ENCODE results near the gene FCER2.

The FCER2 gene

DNA sequence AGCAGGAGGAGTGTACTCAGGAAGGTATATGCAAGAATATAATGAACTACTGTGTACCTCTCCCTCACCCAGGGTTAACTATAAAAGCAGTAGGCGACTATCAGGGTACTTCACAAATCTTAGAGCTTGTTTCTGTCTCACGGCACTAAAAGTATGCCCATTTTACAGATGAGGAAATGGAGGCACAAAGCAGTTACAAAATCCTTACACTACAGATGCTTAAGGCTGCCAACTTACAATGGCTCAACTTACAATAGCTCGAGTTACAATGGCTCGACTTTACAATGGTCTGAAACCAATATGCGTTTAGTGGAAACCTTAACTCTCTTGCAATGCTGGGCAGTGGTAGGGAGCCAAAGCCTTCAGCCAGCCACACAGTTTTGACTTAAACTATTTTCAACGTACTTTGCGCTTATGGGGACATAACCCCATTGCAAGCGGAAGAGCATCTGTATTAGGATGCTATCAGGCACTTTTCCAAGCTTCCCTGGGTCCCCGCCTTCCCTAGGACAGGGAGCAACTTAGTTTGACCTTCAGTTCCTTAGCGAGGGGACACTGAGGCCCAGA is 4.1 kb downstream of the FCER2 start:
- Mint-ChIP-seq H3K4me1 (peaks cover 21% of the 10 kb centered on the region), H3K36me3 (no peaks in the 10 kb centered on the region), H3K9me3 (no peaks in the 10 kb centered on the region), H3K4me3 (no peak overlapping the region), H3K27ac (no peak overlapping the region), H3K27me3 (no peaks in the 10 kb centered on the region)

DNA sequence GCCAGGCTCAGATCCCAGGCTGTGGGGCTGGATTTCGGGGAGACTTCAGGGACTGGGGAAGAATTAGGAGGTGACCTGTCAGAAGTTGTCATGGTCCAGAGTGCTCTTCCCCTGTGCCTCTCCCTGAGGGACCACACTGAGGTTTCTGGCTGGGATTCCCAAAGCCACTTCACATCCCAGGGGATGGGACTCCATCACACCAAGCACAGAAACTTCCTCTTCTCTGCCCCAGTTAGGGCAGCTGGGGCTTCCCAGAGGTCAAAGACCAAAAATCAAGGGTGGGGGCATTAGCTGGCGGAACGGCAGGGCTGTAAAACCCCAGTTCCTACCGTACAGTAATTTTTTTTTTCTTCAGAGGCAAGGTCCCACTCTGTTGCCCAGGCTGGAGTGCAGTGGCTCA is 7.4 kb downstream of the FCER2 start:
- Mint-ChIP-seq H3K36me3 (no peaks in the 10 kb centered on the region), H3K4me3 (no peak overlapping the region), H3K27ac (no peak overlapping the region), H3K4me1 (peaks cover 8% of the 10 kb centered on the region), H3K27me3 (no peaks in the 10 kb centered on the region), H3K9me3 (no peaks in the 10 kb centered on the region)

DNA sequence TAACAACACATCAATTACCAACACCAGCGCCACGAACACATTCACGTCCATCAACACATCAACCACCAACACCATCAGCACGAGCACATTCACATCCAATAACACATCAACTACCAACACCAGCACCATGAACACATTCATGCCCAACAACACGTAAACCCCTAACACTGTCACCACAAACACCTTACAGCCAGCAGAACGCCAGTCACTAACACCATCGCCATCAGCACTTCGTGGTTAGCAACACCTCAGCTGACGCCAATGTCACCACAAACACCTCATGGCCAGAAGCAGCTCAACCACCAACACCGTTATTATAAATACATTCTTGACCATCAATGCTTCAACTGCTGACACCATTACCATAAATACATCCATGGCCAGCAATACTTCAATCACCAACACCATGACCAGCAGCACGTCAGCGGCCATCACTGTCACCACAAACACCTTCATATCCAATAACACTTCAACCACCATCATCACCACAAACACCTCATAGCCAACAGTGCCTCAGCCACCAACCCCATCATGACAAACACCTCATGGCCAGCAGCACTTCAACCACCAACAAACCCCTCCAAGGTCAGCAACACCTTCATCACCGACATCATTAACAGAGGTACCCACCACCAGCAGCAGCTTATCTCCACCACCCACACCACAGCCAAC is 9.4 kb downstream of the FCER2 start:
- Mint-ChIP-seq H3K9me3 (no peaks in the 10 kb centered on the region), H3K4me1 (no peaks in the 10 kb centered on the region), H3K27me3 (no peaks in the 10 kb centered on the region), H3K27ac (no peak overlapping the region), H3K36me3 (no peaks in the 10 kb centered on the region), H3K4me3 (no peak overlapping the region)

DNA sequence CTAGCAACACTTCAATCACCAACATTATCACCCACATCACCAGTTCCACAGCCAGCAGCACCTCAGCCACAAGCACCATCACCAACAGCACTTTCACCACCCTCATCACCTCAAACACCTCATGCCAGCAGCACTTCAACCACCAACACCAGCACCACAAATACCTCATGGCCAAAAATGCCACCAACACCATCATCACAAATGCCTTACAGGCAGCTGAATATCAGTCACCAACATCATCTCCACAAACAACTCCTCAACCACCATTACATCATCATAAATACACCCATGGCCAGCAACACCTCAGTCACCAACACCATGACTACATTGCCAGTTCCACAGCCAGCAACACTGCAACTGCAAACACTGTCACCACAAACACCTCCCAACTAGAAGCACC is 10.4 kb downstream of the FCER2 start:
- no peak overlapping the region for H3K27ac Mint-ChIP-seq
- no peaks in the 10 kb centered on the region for H3K36me3 Mint-ChIP-seq
- no peaks in the 10 kb centered on the region for H3K9me3 Mint-ChIP-seq
- H3K4me1 Mint-ChIP-seq = no peaks in the 10 kb centered on the region
- no peak overlapping the region for H3K4me3 Mint-ChIP-seq
- H3K27me3 Mint-ChIP-seq = no peaks in the 10 kb centered on the region

DNA sequence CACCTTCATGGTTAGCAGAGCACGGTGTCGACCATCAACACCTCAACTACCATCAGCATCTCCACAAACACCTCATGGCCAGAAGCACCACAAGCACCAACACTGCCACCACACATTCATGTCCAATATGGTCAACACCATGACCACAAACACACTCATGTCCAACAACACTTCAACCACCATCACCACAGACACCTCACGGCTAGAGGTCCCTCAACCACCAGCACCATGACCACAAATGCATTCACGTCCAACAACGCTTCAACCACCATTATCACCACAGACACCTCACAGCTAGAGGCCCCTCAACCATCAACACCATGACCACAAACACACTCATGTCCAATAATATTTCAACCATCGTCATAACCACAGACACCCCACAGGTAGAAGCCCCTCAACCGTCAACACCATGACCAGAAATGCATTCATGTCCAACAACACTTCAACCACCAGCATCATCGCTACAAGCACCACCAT is 11.1 kb downstream of the FCER2 start:
- Mint-ChIP-seq H3K9me3 (no peaks in the 10 kb centered on the region), H3K27ac (no peak overlapping the region), H3K4me3 (no peak overlapping the region), H3K4me1 (peaks cover 3% of the 10 kb centered on the region), H3K36me3 (no peaks in the 10 kb centered on the region), H3K27me3 (no peaks in the 10 kb centered on the region)

GRCh38 chr19:7689165-7689564 is 12.8 kb downstream of the FCER2 start:
- Mint-ChIP-seq H3K27me3 (no peaks in the 10 kb centered on the region), H3K9me3 (no peaks in the 10 kb centered on the region), H3K4me3 (no peak overlapping the region), H3K36me3 (no peaks in the 10 kb centered on the region), H3K27ac (no peak overlapping the region), H3K4me1 (peaks cover 8% of the 10 kb centered on the region)

- Mint-ChIP-seq H3K4me3 (no peak overlapping the region), H3K9me3 (no peaks in the 10 kb centered on the region), H3K27ac (no peak overlapping the region), H3K36me3 (no peaks in the 10 kb centered on the region), H3K27me3 (no peaks in the 10 kb centered on the region), H3K4me1 (peaks cover 12% of the 10 kb centered on the region)
These were observed 14.8 kb downstream of the FCER2 start for GRCh38 chr19:7687177-7687576.

GRCh38 chr19:7685546-7686445 is 16.1 kb downstream of the FCER2 start:
- Mint-ChIP-seq H3K27ac (no peak overlapping the region), H3K9me3 (no peaks in the 10 kb centered on the region), H3K4me3 (no peak overlapping the region), H3K4me1 (peaks cover 17% of the 10 kb centered on the region), H3K36me3 (no peaks in the 10 kb centered on the region), H3K27me3 (no peaks in the 10 kb centered on the region)

DNA sequence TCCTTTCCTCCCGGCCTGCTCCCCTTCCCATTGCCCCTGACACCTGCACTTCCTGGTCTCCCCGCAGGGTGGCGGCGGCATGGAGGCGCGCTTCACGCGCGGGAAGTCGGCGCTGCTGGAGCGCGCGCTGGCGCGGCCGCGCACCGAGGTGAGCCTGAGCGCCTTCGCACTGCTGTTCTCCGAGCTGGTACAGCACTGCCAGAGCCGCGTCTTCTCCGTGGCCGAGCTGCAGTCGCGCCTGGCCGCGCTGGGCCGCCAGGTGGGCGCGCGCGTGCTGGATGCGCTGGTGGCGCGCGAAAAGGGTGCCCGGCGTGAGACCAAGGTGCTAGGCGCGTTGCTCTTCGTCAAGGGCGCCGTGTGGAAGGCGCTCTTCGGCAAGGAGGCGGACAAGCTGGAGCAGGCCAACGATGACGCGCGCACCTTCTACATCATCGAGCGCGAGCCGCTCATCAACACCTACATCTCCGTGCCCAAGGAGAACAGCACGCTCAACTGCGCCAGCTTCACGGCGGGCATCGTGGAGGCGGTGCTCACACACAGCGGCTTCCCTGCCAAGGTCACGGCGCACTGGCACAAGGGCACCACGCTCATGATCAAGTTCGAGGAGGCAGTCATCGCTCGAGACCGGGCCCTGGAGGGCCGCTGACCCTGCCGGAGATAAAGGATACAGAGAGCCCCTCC is 19.6 kb downstream of the FCER2 start:
- Mint-ChIP-seq H3K36me3 (no peaks in the 10 kb centered on the region), H3K4me1 (peaks cover 43% of the 10 kb centered on the region), H3K9me3 (no peaks in the 10 kb centered on the region), H3K27me3 (peaks cover 3% of the 10 kb centered on the region), H3K27ac (no peak overlapping the region), H3K4me3 (peak overlapping the region; percentile 90)

GRCh38 chr19:7681340-7682174 is 20.4 kb downstream of the FCER2 start:
- Mint-ChIP-seq H3K27ac (peak overlapping the region; percentile 93), H3K4me1 (peaks cover 50% of the 10 kb centered on the region), H3K27me3 (peaks cover 4% of the 10 kb centered on the region), H3K36me3 (no peaks in the 10 kb centered on the region), H3K4me3 (peak overlapping the region; percentile 90), H3K9me3 (no peaks in the 10 kb centered on the region)

DNA sequence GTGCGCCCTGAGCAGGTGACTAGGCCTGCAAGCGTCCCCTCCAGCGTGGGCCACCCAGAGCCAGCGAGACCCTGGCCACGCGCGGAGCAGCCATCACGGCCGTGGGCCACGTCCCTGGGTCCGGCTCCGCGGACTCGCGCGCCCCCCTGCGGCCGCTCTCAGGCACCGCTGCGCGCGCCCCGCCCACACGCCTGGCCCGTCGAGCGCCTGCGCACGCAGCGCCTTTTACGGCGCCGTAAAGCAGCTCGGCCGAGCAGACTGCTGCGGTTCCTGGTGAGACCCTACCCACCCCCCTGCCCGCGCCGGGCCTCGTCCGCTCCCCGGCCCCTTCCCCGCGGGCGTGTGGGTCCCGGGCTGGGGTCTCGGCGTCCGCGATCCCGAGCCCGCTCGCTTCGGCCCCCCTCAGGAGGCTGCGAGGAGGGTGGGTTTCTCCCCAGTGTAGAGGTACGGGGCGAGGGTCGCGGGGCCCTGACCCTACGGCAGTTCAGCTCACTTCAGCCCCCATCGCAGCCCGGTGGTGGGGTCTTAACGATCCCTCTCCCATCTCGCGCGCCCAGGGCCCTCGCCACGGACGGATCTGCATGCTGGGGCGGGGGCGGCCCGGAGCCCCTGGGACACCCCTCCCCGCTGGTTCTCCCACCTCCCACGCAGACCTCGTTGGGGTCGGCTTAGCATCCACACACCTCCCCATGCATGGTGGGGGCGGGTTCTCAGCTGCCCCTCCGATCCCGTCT is 21.2 kb downstream of the FCER2 start, which contains the start of gene TRAPPC5:
TSS of gene TRAPPC5 (plus strand) at position 228 of the 734 bp plus-strand sequence. CDS start 1,421 bp downstream, outside the sequence.
- Mint-ChIP-seq H3K4me1 (peaks cover 52% of the 10 kb centered on the region), H3K27me3 (peaks cover 6% of the 10 kb centered on the region), H3K27ac (peak within 1 kb of the TSS; percentile 93), H3K36me3 (no peaks in the 10 kb centered on the region), H3K4me3 (peak within 1 kb of the TSS; percentile 90), H3K9me3 (no peaks in the 10 kb centered on the region)

GRCh38 chr19:7679771-7680605 is 21.9 kb downstream of the FCER2 start:
- no peaks in the 10 kb centered on the region for H3K36me3 Mint-ChIP-seq
- peak overlapping the region; percentile 92 for H3K27ac Mint-ChIP-seq
- H3K4me1 Mint-ChIP-seq = peaks cover 49% of the 10 kb centered on the region
- H3K9me3 Mint-ChIP-seq = no peaks in the 10 kb centered on the region
- peaks cover 8% of the 10 kb centered on the region for H3K27me3 Mint-ChIP-seq
- H3K4me3 Mint-ChIP-seq = peak overlapping the region; percentile 69

GRCh38 chr19:7678971-7679751 is 22.8 kb downstream of the FCER2 start:
- Mint-ChIP-seq H3K4me1 (peaks cover 55% of the 10 kb centered on the region), H3K4me3 (peak overlapping the region; percentile 56)

More at GRCh38 chr19:7678971-7679751, 22.8 kb downstream of the FCER2 start:
- no peaks in the 10 kb centered on the region for H3K36me3 Mint-ChIP-seq
- no peaks in the 10 kb centered on the region for H3K9me3 Mint-ChIP-seq
- H3K27ac Mint-ChIP-seq = peak overlapping the region; percentile 92
- H3K27me3 Mint-ChIP-seq = peaks cover 8% of the 10 kb centered on the region
